HEK293 (cell line): ENCODE measurements around the gene COMMD10.

Experiments
- CTCF ChIA-PET: fragments of 350-600 bp; formaldehyde crosslinking; extraction: SDS; loops from one replicate; lab custom pipeline; 2021; ENCODE audit warnings: antibody characterized with exemption; lab: Yijun Ruan, JAX
- POLR2A ChIA-PET: fragments of 300-600 bp; formaldehyde crosslinking; extraction: SDS; loops from one replicate; lab custom pipeline; 2020; ENCODE audit warnings: antibody characterized with exemption, inconsistent platforms; lab: Yijun Ruan, JAX
- H3K27ac ChIP-seq: fragments of 200-500 bp; sonication (Bioruptor generic); 2 replicates; pipeline ENCODE4 v1.5.1; 2014; ENCODE audit warnings: low read depth, low read length, control low read depth, inconsistent platforms; ENCODE audit errors: extremely low read depth
- H3K36me3 ChIP-seq, 2 experiments: fragments of 200-500 bp in 1 of 2; sonication (Bioruptor generic) in 1 of 2; 1 replicate in 1 of 2; 2 replicates in 1 of 2; pipeline ENCODE4 v1.5.1; 2014 to 2017; ENCODE audit warnings: inconsistent platforms in 2 of 2, low read length in 2 of 2; ENCODE audit not compliant: control insufficient read depth in 2 of 2, insufficient read depth in 1 of 2
- H3K4me1 ChIP-seq: fragments of 200-500 bp; sonication (Bioruptor generic); 2 replicates; pipeline ENCODE4 v1.5.1; 2014; ENCODE audit warnings: mild to moderate bottlenecking, low read length, inconsistent platforms; ENCODE audit not compliant: control insufficient read depth, insufficient read depth
- H3K4me3 ChIP-seq: 2 replicates; pipeline ENCODE4 v1.5.1; 2011; ENCODE audit warnings: low read depth, mild to moderate bottlenecking, control low read depth, low read length, moderate library complexity
- H3K9me3 ChIP-seq: fragments of 200-500 bp; sonication (Bioruptor generic); 2 replicates; pipeline ENCODE4 v1.5.1; 2014; ENCODE audit warnings: low read depth, low read length, inconsistent platforms; ENCODE audit not compliant: control insufficient read depth, insufficient read depth
- KLF9 ChIP-seq: fragments of 450-650 bp; formaldehyde crosslinking; IDR thresholded peaks from 2 replicates; pipeline ENCODE4 v1.5.1; 2016; ENCODE audit warnings: missing biosample characterization, missing genetic modification characterization, low read depth
- MZF1 ChIP-seq: fragments of 450-650 bp; formaldehyde crosslinking; IDR thresholded peaks from 2 replicates; pipeline ENCODE4 v1.5.1; 2017; ENCODE audit warnings: missing biosample characterization, missing genetic modification characterization, borderline replicate concordance
- SCRT1 ChIP-seq: fragments of 450-650 bp; formaldehyde crosslinking; IDR thresholded peaks from 2 replicates; pipeline ENCODE4 v1.5.1; 2016; ENCODE audit warnings: missing biosample characterization, missing genetic modification characterization, borderline replicate concordance
- ZNF335 ChIP-seq: fragments of 450-650 bp; formaldehyde crosslinking; conservative IDR thresholded peaks from 2 replicates; pipeline ENCODE4 v1.5.1; 2016; ENCODE audit warnings: missing biosample characterization, missing genetic modification characterization
- ZNF433 ChIP-seq: fragments of 450-650 bp; formaldehyde crosslinking; IDR thresholded peaks from 2 replicates; pipeline ENCODE4 v1.5.1; 2016; ENCODE audit warnings: missing biosample characterization, missing genetic modification characterization, low read depth
- ZNF521 ChIP-seq: fragments of 450-650 bp; formaldehyde crosslinking; IDR thresholded peaks from 2 replicates; pipeline ENCODE4 v1.5.1; 2017; ENCODE audit warnings: missing biosample characterization, mild to moderate bottlenecking, missing genetic modification characterization
- ZNF585B ChIP-seq: fragments of 450-650 bp; formaldehyde crosslinking; IDR thresholded peaks from 2 replicates; pipeline ENCODE4 v1.5.1; 2016; ENCODE audit warnings: missing biosample characterization, missing genetic modification characterization
- ZNF623 ChIP-seq: fragments of 450-650 bp; formaldehyde crosslinking; IDR thresholded peaks from 2 replicates; pipeline ENCODE4 v1.5.1; 2016; ENCODE audit warnings: missing biosample characterization, missing genetic modification characterization
- ZNF677 ChIP-seq: fragments of 450-650 bp; IDR thresholded peaks from 2 replicates; pipeline ENCODE4 v1.5.0; 2018; ENCODE audit warnings: missing biosample characterization, mild to moderate bottlenecking, missing genetic modification characterization, moderate library complexity
- ZSCAN30 ChIP-seq: fragments of 450-650 bp; IDR thresholded peaks from 2 replicates; pipeline ENCODE4 v1.5.1; 2018; ENCODE audit warnings: missing biosample characterization, mild to moderate bottlenecking, missing genetic modification characterization, moderate library complexity
- ZXDB ChIP-seq: fragments of 450-650 bp; formaldehyde crosslinking; IDR thresholded peaks from 2 replicates; pipeline ENCODE4 v1.5.1; 2016; ENCODE audit warnings: missing biosample characterization, missing genetic modification characterization
- TF ChIP-seq, protein P1 (sequence below): fragments of 450-650 bp; formaldehyde crosslinking; IDR thresholded peaks from 2 replicates; pipeline ENCODE4 v1.5.1; 2017; ENCODE audit warnings: missing biosample characterization, missing genetic modification characterization
- TF ChIP-seq, protein P2 (sequence below): fragments of 450-650 bp; formaldehyde crosslinking; IDR thresholded peaks from 2 replicates; pipeline ENCODE4 v1.5.1; 2016; ENCODE audit warnings: missing biosample characterization, missing genetic modification characterization, borderline replicate concordance
- TF ChIP-seq, protein P3 (sequence below): fragments of 450-650 bp; formaldehyde crosslinking; IDR thresholded peaks from 2 replicates; pipeline ENCODE4 v1.5.1; 2016; ENCODE audit warnings: missing biosample characterization, missing genetic modification characterization, borderline replicate concordance
- TF ChIP-seq, protein P4 (sequence below): IDR thresholded peaks from 2 replicates; pipeline ENCODE4 v1.6.1; 2011; ENCODE audit warnings: mild to moderate bottlenecking, low read depth, low read length, borderline replicate concordance
- TF ChIP-seq, protein P5 (sequence below): fragments of 450-650 bp; formaldehyde crosslinking; IDR thresholded peaks from 2 replicates; pipeline ENCODE4 v1.5.1; 2016; ENCODE audit warnings: missing biosample characterization, missing genetic modification characterization
- TF ChIP-seq, protein P6 (sequence below): fragments of 450-650 bp; formaldehyde crosslinking; IDR thresholded peaks from 2 replicates; pipeline ENCODE4 v1.5.1; 2017; ENCODE audit warnings: missing biosample characterization, missing genetic modification characterization

The COMMD10 gene

DNA sequence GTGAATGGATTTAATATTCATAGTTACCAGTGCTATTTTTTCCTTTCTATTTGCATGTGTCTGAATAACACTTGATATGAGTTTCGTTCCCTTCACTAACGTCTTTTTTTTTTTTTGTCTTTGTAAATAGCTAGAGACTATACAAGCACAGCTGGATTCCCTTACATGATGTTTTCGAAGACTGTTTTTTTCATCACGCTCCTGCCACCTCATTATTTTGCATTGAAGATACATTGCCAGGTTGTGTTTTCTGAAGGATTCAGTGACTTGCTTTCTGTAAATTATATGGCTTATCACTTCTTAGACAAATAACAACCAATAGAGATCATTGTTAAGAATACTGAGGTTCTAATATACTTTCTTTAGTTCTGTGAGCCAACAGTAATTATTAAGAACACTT, 207.5 kb downstream of the COMMD10 start:
- no peaks in the 10 kb centered on the region; a peak in 1 of 3 replicates for H3K36me3 ChIP-seq
- no peaks in the 10 kb centered on the region for H3K4me1 ChIP-seq
- CTCF ChIA-PET = no interaction called here
- POLR2A ChIA-PET = no interaction called here
- H3K27ac ChIP-seq = no peak overlapping the region
- TF ChIP-seq KLF9 = no peak
- no peak for TF ChIP-seq ZNF677 (tag by site-specific recombination)
- TF ChIP-seq ZNF335 (tag by site-specific recombination) = no peak
- no peak for TF ChIP-seq ZXDB (tag by site-specific recombination)
- TF ChIP-seq, protein P1, sequence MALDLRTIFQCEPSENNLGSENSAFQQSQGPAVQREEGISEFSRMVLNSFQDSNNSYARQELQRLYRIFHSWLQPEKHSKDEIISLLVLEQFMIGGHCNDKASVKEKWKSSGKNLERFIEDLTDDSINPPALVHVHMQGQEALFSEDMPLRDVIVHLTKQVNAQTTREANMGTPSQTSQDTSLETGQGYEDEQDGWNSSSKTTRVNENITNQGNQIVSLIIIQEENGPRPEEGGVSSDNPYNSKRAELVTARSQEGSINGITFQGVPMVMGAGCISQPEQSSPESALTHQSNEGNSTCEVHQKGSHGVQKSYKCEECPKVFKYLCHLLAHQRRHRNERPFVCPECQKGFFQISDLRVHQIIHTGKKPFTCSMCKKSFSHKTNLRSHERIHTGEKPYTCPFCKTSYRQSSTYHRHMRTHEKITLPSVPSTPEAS (tag by site-specific recombination) = no peak
- TF ChIP-seq, protein P2, sequence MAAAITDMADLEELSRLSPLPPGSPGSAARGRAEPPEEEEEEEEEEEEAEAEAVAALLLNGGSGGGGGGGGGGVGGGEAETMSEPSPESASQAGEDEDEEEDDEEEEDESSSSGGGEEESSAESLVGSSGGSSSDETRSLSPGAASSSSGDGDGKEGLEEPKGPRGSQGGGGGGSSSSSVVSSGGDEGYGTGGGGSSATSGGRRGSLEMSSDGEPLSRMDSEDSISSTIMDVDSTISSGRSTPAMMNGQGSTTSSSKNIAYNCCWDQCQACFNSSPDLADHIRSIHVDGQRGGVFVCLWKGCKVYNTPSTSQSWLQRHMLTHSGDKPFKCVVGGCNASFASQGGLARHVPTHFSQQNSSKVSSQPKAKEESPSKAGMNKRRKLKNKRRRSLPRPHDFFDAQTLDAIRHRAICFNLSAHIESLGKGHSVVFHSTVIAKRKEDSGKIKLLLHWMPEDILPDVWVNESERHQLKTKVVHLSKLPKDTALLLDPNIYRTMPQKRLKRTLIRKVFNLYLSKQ (tag by site-specific recombination) = no peak
- H3K9me3 ChIP-seq = no peaks in the 10 kb centered on the region
- no peak overlapping the region for H3K4me3 ChIP-seq

DNA sequence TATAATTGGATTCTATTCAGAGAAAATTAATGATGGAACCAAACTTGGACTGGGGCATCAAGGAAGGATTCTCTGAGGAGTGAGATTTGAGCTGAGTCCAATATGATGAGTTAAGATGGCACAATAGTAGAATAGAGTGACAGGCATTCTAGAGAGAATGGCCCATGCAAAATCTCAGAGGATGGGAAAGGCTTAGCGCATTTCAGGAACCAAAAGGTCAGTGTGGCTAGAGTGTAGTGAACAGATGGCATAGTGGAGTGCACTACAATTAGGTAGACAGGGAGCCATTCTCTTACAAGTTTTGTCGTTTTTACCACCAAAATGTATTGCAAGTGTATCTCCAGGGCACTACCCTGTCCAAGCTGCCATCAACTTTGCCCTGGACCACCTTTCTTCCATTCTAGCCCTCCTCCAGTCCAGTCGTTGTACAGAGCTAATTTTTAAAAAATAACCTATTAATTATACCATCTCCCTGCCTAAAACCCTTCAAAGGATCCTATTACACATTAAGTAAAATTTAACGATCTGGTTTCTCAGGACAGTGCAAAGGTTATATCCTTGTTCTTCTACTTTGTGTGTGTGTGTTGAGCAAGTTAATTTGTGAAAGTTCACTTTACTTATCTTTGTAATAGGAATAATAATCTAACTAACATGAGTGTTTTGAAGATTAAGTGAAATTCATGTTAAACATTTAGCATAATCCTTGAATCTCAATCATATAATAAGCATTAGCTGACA, 211.7 kb downstream of the COMMD10 start:
- CTCF ChIA-PET = interaction anchor here (0.6 to 0.7 kb wide), 2 partner anchors 277 to 599 kb away, joined by 3 to 4 read pairs; no protein-coding TSS in a partner anchor
- POLR2A ChIA-PET = no interaction called here
- Histone ChIP-seq H3K27ac (no peak overlapping the region), H3K4me1 (no peaks in the 10 kb centered on the region), H3K9me3 (no peaks in the 10 kb centered on the region), H3K36me3 (no peaks in the 10 kb centered on the region; a peak in 1 of 3 replicates), H3K4me3 (no peak overlapping the region)
- TF ChIP-seq ZSCAN30 (tag by site-specific recombination) (no peak), ZNF585B (tag by site-specific recombination) (no peak), ZNF623 (tag by site-specific recombination) (no peak), SCRT1 (tag by site-specific recombination) (no peak), ZNF521 (tag by site-specific recombination) (no peak), MZF1 (tag by site-specific recombination) (no peak), ZNF433 (no peak)
- TF ChIP-seq, protein P3, sequence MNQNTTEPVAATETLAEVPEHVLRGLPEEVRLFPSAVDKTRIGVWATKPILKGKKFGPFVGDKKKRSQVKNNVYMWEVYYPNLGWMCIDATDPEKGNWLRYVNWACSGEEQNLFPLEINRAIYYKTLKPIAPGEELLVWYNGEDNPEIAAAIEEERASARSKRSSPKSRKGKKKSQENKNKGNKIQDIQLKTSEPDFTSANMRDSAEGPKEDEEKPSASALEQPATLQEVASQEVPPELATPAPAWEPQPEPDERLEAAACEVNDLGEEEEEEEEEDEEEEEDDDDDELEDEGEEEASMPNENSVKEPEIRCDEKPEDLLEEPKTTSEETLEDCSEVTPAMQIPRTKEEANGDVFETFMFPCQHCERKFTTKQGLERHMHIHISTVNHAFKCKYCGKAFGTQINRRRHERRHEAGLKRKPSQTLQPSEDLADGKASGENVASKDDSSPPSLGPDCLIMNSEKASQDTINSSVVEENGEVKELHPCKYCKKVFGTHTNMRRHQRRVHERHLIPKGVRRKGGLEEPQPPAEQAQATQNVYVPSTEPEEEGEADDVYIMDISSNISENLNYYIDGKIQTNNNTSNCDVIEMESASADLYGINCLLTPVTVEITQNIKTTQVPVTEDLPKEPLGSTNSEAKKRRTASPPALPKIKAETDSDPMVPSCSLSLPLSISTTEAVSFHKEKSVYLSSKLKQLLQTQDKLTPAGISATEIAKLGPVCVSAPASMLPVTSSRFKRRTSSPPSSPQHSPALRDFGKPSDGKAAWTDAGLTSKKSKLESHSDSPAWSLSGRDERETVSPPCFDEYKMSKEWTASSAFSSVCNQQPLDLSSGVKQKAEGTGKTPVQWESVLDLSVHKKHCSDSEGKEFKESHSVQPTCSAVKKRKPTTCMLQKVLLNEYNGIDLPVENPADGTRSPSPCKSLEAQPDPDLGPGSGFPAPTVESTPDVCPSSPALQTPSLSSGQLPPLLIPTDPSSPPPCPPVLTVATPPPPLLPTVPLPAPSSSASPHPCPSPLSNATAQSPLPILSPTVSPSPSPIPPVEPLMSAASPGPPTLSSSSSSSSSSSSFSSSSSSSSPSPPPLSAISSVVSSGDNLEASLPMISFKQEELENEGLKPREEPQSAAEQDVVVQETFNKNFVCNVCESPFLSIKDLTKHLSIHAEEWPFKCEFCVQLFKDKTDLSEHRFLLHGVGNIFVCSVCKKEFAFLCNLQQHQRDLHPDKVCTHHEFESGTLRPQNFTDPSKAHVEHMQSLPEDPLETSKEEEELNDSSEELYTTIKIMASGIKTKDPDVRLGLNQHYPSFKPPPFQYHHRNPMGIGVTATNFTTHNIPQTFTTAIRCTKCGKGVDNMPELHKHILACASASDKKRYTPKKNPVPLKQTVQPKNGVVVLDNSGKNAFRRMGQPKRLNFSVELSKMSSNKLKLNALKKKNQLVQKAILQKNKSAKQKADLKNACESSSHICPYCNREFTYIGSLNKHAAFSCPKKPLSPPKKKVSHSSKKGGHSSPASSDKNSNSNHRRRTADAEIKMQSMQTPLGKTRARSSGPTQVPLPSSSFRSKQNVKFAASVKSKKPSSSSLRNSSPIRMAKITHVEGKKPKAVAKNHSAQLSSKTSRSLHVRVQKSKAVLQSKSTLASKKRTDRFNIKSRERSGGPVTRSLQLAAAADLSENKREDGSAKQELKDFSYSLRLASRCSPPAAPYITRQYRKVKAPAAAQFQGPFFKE (tag by site-specific recombination) = no peak
- TF ChIP-seq, protein P4, sequence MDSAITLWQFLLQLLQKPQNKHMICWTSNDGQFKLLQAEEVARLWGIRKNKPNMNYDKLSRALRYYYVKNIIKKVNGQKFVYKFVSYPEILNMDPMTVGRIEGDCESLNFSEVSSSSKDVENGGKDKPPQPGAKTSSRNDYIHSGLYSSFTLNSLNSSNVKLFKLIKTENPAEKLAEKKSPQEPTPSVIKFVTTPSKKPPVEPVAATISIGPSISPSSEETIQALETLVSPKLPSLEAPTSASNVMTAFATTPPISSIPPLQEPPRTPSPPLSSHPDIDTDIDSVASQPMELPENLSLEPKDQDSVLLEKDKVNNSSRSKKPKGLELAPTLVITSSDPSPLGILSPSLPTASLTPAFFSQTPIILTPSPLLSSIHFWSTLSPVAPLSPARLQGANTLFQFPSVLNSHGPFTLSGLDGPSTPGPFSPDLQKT = no peak
- TF ChIP-seq, protein P5, sequence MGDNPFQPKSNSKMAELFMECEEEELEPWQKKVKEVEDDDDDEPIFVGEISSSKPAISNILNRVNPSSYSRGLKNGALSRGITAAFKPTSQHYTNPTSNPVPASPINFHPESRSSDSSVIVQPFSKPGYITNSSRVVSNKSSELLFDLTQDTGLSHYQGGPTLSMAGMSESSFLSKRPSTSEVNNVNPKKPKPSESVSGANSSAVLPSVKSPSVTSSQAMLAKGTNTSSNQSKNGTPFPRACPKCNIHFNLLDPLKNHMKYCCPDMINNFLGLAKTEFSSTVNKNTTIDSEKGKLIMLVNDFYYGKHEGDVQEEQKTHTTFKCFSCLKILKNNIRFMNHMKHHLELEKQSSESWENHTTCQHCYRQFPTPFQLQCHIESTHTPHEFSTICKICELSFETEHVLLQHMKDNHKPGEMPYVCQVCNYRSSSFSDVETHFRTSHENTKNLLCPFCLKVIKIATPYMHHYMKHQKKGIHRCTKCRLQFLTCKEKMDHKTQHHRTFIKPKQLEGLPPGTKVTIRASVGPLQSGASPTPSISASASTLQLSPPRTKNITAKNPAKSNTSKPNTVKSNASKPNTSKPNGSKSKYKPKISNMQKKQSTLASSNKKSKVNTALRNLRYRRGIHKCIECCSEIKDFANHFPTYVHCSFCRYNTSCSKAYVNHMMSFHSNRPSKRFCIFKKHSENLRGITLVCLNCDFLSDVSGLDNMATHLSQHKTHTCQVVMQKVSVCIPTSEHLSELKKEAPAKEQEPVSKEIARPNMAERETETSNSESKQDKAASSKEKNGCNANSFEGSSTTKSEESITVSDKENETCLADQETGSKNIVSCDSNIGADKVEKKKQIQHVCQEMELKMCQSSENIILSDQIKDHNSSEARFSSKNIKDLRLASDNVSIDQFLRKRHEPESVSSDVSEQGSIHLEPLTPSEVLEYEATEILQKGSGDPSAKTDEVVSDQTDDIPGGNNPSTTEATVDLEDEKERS (tag by site-specific recombination) = no peak
- TF ChIP-seq, protein P6, sequence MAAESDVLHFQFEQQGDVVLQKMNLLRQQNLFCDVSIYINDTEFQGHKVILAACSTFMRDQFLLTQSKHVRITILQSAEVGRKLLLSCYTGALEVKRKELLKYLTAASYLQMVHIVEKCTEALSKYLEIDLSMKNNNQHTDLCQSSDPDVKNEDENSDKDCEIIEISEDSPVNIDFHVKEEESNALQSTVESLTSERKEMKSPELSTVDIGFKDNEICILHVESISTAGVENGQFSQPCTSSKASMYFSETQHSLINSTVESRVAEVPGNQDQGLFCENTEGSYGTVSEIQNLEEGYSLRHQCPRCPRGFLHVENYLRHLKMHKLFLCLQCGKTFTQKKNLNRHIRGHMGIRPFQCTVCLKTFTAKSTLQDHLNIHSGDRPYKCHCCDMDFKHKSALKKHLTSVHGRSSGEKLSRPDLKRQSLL (tag by site-specific recombination) = no peak
